GM23338 (cell line): ENCODE data around the gene DLG5. TPM values are rescaled to one million over a fixed set of nuclear protein-coding genes. Genes with fewer than 3 reads are reported as not detected.

Source experiments
- ATAC-seq: fragments of 200-7000 bp; cut with Tn5 transposase; 3 replicates; pipeline ENCODE4 v1.9.1; 2020
- DNase-seq: peaks from one replicate; pipeline ENCODE4 v3.0.0-alpha.2; 2015; ENCODE audit warnings: low spot score
- H2AFZ ChIP-seq: fragments of 200-600 bp; sonication (generic); 2 replicates; pipeline ENCODE4 v1.8.0; 2016; ENCODE audit warnings: antibody characterized with exemption, mild to moderate bottlenecking, moderate library complexity
- H3F3A ChIP-seq: fragments of 200-600 bp; sonication (generic); replicated peaks from 2 replicates; pipeline ENCODE4 v1.8.0; 2017; ENCODE audit warnings: antibody characterized with exemption, mixed run types, low read depth
- H3K27ac ChIP-seq: fragments of 200-600 bp; sonication (generic); 2 replicates; pipeline ENCODE4 v1.6.1; 2016; ENCODE audit warnings: low read depth
- H3K27me3 ChIP-seq: fragments of 200-600 bp; sonication (generic); 2 replicates; pipeline ENCODE4 v1.8.0; 2016; ENCODE audit warnings: mild to moderate bottlenecking, mixed run types, moderate library complexity; ENCODE audit not compliant: insufficient read depth
- H3K36me3 ChIP-seq: fragments of 200-600 bp; sonication (generic); 2 replicates; pipeline ENCODE4 v1.8.0; 2016; ENCODE audit warnings: mild to moderate bottlenecking; ENCODE audit not compliant: insufficient read depth
- H3K4me1 ChIP-seq: fragments of 200-600 bp; sonication (generic); 2 replicates; pipeline ENCODE4 v1.8.0; 2016; ENCODE audit warnings: mild to moderate bottlenecking, moderate library complexity; ENCODE audit not compliant: insufficient read depth
- H3K4me2 ChIP-seq: fragments of 200-600 bp; sonication (generic); 2 replicates; pipeline ENCODE4 v1.7.1; 2017; ENCODE audit warnings: mixed run types
- H3K4me3 ChIP-seq: fragments of 200-600 bp; sonication (generic); 2 replicates; pipeline ENCODE4 v1.6.1; 2016; ENCODE audit warnings: mixed run types
- H3K79me2 ChIP-seq: fragments of 200-600 bp; sonication (generic); replicated peaks from 2 replicates; pipeline ENCODE4 v1.8.0; 2017; ENCODE audit warnings: mild to moderate bottlenecking; ENCODE audit not compliant: insufficient read depth
- H3K9me2 ChIP-seq: fragments of 200-600 bp; sonication (generic); 2 replicates; pipeline ENCODE4 v1.8.0; 2017; ENCODE audit not compliant: insufficient read depth
- H4K20me1 ChIP-seq: fragments of 200-600 bp; sonication (generic); replicated peaks from 2 replicates; pipeline ENCODE4 v1.8.0; 2017; ENCODE audit warnings: mild to moderate bottlenecking; ENCODE audit not compliant: insufficient read depth
- H3K27ac Mint-ChIP-seq: 2 replicates; pipeline ENCODE4 v1.8.0; 2020; ENCODE audit warnings: inconsistent platforms, mild to moderate bottlenecking, moderate library complexity, mixed read lengths
- H3K27me3 Mint-ChIP-seq: 3 replicates; pipeline ENCODE4 v1.8.0; 2022; ENCODE audit warnings: low read depth, mild to moderate bottlenecking, moderate library complexity, mixed read lengths, inconsistent platforms; ENCODE audit not compliant: insufficient read depth, poor library complexity
- H3K36me3 Mint-ChIP-seq: 3 replicates; pipeline ENCODE4 v1.8.0; 2021; ENCODE audit warnings: low read depth, mild to moderate bottlenecking, inconsistent platforms, moderate library complexity, mixed read lengths
- H3K4me1 Mint-ChIP-seq: 3 replicates; pipeline ENCODE4 v1.8.0; 2020; ENCODE audit warnings: mild to moderate bottlenecking, inconsistent platforms, mixed read lengths
- H3K4me3 Mint-ChIP-seq: 3 replicates; pipeline ENCODE4 v1.8.0; 2021; ENCODE audit warnings: moderate library complexity, mild to moderate bottlenecking, inconsistent platforms, mixed read lengths
- H3K9me3 Mint-ChIP-seq: 3 replicates; pipeline ENCODE4 v1.8.0; 2020; ENCODE audit warnings: moderate library complexity, mild to moderate bottlenecking, inconsistent platforms, mixed read lengths
- CREB1 ChIP-seq: fragments of 250-450 bp; sonication (Bioruptor Pico); IDR thresholded peaks from 2 replicates; pipeline ENCODE4 v1.5.0; 2020; ENCODE audit warnings: low read depth, mild to moderate bottlenecking, moderate library complexity
- ETS1 ChIP-seq: IDR thresholded peaks from 2 replicates; pipeline ENCODE4 v1.6.1; 2016; ENCODE audit warnings: antibody characterized with exemption
- EZH2 ChIP-seq: fragments of 200-600 bp; sonication (generic); IDR thresholded peaks from one replicate; pipeline ENCODE4 v1.8.0; 2017; ENCODE audit warnings: antibody characterized with exemption, mild to moderate bottlenecking, low read depth; ENCODE audit not compliant: unreplicated experiment
- EZH2phosphoT487 ChIP-seq: fragments of 200-600 bp; sonication (generic); IDR thresholded peaks from one replicate; pipeline ENCODE4 v1.8.1; 2018; ENCODE audit warnings: antibody characterized with exemption; ENCODE audit not compliant: unreplicated experiment
- JUNB ChIP-seq: IDR thresholded peaks from one replicate; pipeline ENCODE4 v1.6.1; 2016; ENCODE audit warnings: antibody characterized with exemption; ENCODE audit not compliant: unreplicated experiment
- NANOG ChIP-seq: IDR thresholded peaks from 2 replicates; pipeline ENCODE4 v1.6.1; 2016; ENCODE audit warnings: antibody characterized with exemption, borderline replicate concordance
- POLR2AphosphoS5 ChIP-seq: IDR thresholded peaks from 2 replicates; pipeline ENCODE4 v1.6.1; 2016; ENCODE audit warnings: antibody characterized with exemption, low read depth
- REST ChIP-seq: IDR thresholded peaks from one replicate; pipeline ENCODE4 v1.6.1; 2018; ENCODE audit warnings: antibody characterized with exemption; ENCODE audit not compliant: unreplicated experiment
- STAT1 ChIP-seq: IDR thresholded peaks from one replicate; pipeline ENCODE4 v1.6.1; 2016; ENCODE audit warnings: antibody characterized with exemption; ENCODE audit not compliant: unreplicated experiment
- ZNF114 ChIP-seq: fragments of 250-450 bp; sonication (Bioruptor Pico); IDR thresholded peaks from 2 replicates; pipeline ENCODE4 v1.5.0; 2020; ENCODE audit warnings: mild to moderate bottlenecking, moderate library complexity
- ZNF331 ChIP-seq: fragments of 250-450 bp; sonication (Bioruptor Pico); IDR thresholded peaks from 2 replicates; pipeline ENCODE4 v1.5.0; 2020; ENCODE audit warnings: low read depth, mild to moderate bottlenecking, moderate library complexity
- ZNF462 ChIP-seq: fragments of 250-450 bp; sonication (Bioruptor Pico); IDR thresholded peaks from 2 replicates; pipeline ENCODE4 v1.5.0; 2020; ENCODE audit warnings: mild to moderate bottlenecking, moderate library complexity
- polyA plus RNA-seq: library from polyadenylated mRNA; unstranded; fragments of >200 nt; fragmentation: Nextera tagmentation; extraction: Ambion mirVana; gene quantifications from 2 replicates; pipeline ENCODE4 v1.2.1, GENCODE V29; 2016
- total RNA-seq: library from RNA; depleted of rRNA; stranded (reverse); fragments of >200 nt; shearing (Covaris generic); gene quantifications from 2 replicates; pipeline ENCODE4 v1.2.3, GENCODE V29; 2014
- TF ChIP-seq, protein P1 (sequence below), 2 experiments: fragments of 200-600 bp in 1 of 2; sonication (generic) in 1 of 2; conservative IDR thresholded peaks; 2 replicates each; pipeline versions ENCODE4 v1.5.1 to v1.6.1; 2016 to 2017; ENCODE audit warnings: antibody characterized with exemption in 2 of 2, low read depth in 2 of 2, mild to moderate bottlenecking in 2 of 2, moderate library complexity in 1 of 2

The DLG5 gene
- total and polyA plus RNA-seq, 2 experiments from 2014 or later, result 7.4 to 66.6 TPM

DNA sequence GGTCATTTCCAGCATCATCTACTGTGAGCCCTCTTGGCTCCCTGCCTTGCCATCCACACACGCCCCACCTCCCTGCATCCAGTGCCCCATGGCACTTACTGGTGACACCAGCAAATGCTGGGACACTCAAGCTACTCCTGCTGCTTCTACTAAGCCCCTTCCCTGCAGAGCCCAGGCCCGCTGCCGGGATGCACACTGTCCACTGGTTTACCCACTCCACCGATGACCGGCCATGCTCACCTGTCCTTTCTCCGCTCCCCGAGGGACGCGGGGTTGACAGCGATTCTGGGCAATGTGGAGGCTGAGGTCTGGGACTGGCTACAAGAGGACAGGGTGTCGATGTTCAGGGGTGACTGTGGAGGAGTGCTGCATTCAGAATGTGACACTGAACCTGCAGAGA lies 110.2 kb downstream of the DLG5 start:
- Histone ChIP-seq H2AFZ (no peak overlapping the region), H3K4me1 (no peaks in the 10 kb centered on the region), H3K27ac (no peak overlapping the region), H3K4me3 (no peak overlapping the region), H3K79me2 (no peaks in the 10 kb centered on the region), H3K27me3 (no peaks in the 10 kb centered on the region), H4K20me1 (no peaks in the 10 kb centered on the region), H3K4me2 (no peak overlapping the region), H3K9me2 (no peaks in the 10 kb centered on the region), H3F3A (no peaks in the 10 kb centered on the region), H3K36me3 (no peaks in the 10 kb centered on the region)
- Mint-ChIP-seq H3K4me3 (no peak overlapping the region), H3K27me3 (peaks cover 9% of the 10 kb centered on the region), H3K27ac (no peak overlapping the region), H3K36me3 (peaks cover 61% of the 10 kb centered on the region), H3K9me3 (no peaks in the 10 kb centered on the region; the same call in 2 of the 3 replicates), H3K4me1 (no peaks in the 10 kb centered on the region)
- DNase-seq (no peak), ATAC-seq (no peak)
- TF ChIP-seq EZH2phosphoT487, result no peak
- TF ChIP-seq ZNF114, result no peak
- TF ChIP-seq POLR2AphosphoS5, result no peak
- TF ChIP-seq ZNF331 (CRISPR knock-in tag), result no peak
- no peak for TF ChIP-seq NANOG
- no peak for TF ChIP-seq REST
- TF ChIP-seq, protein P1, sequence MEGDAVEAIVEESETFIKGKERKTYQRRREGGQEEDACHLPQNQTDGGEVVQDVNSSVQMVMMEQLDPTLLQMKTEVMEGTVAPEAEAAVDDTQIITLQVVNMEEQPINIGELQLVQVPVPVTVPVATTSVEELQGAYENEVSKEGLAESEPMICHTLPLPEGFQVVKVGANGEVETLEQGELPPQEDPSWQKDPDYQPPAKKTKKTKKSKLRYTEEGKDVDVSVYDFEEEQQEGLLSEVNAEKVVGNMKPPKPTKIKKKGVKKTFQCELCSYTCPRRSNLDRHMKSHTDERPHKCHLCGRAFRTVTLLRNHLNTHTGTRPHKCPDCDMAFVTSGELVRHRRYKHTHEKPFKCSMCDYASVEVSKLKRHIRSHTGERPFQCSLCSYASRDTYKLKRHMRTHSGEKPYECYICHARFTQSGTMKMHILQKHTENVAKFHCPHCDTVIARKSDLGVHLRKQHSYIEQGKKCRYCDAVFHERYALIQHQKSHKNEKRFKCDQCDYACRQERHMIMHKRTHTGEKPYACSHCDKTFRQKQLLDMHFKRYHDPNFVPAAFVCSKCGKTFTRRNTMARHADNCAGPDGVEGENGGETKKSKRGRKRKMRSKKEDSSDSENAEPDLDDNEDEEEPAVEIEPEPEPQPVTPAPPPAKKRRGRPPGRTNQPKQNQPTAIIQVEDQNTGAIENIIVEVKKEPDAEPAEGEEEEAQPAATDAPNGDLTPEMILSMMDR (conservative IDR thresholded peaks at IDR 0.05; ENCODE audit: low read depth in 2 of 2), result no peak
- TF ChIP-seq EZH2, result no peak
- TF ChIP-seq ETS1, result no peak
- no peak for TF ChIP-seq STAT1
- no peak for TF ChIP-seq JUNB
- TF ChIP-seq CREB1 (CRISPR knock-in tag), result no peak
- no peak for TF ChIP-seq ZNF462 (CRISPR knock-in tag)
